Endothelial cell of umbilical vein (primary cell): ENCODE measurements around the gene ACTL10. TPM values are rescaled to one million over a fixed set of nuclear protein-coding genes. Genes with fewer than 3 reads are reported as not detected.

Experiments
- BruUV-seq: library from RNA; stranded (reverse); fragments of 400-500 nt; replicated peaks from 2 replicates; lab custom pipeline; 2021; lab: Mats Ljungman, UMichigan
- CTCF ChIA-PET: fragments of 300-600, 350-600 bp; sonication (Branson Sonifier 250); formaldehyde crosslinking; loops from one replicate; lab custom pipeline; 2021; ENCODE audit warnings: antibody characterized with exemption, inconsistent platforms; lab: Charles Lee
- POLR2A ChIA-PET: fragments of 300-600, 350-600 bp; sonication (Branson Sonifier 250); formaldehyde crosslinking; loops from one replicate; lab custom pipeline; 2021; ENCODE audit warnings: antibody characterized with exemption, inconsistent platforms; lab: Charles Lee
- DNase-seq: peaks from one replicate; pipeline ENCODE4 v3.0.0-alpha.2; 2011; ENCODE audit warnings: low read depth, low spot score
- FAIRE-seq: peaks from 2 replicates; lab custom pipeline; 2011; peaks lifted over from hg19 to GRCh38; lab: Jason Lieb, UNC
- H2AFZ ChIP-seq: 2 replicates; pipeline ENCODE4 v1.6.0; 2012; ENCODE audit warnings: low read depth, low read length, control low read depth, inconsistent platforms
- H3K27ac ChIP-seq: 2 replicates; pipeline ENCODE4 v1.5.1; 2011; ENCODE audit warnings: low read depth, mild to moderate bottlenecking, control low read depth, low read length, moderate library complexity; ENCODE audit not compliant: insufficient read depth
- H3K27me3 ChIP-seq, 2 experiments: 2 replicates each; pipeline versions ENCODE4 v1.6.0 to v1.6.1; 2011; ENCODE audit warnings: low read length in 2 of 2, mixed read lengths in 1 of 2; ENCODE audit not compliant: control insufficient read depth in 2 of 2, insufficient read depth in 2 of 2
- H3K36me3 ChIP-seq, 2 experiments: 2 replicates in 1 of 2; 3 replicates in 1 of 2; pipeline ENCODE4 v1.5.1; 2011; ENCODE audit warnings: low read length in 2 of 2, mild to moderate bottlenecking in 1 of 2, moderate library complexity in 1 of 2; ENCODE audit not compliant: control insufficient read depth in 2 of 2, insufficient read depth in 2 of 2; ENCODE audit errors: extremely low read depth in 1 of 2
- H3K4me1 ChIP-seq: 3 replicates; pipeline ENCODE4 v1.5.1; 2011; ENCODE audit warnings: mild to moderate bottlenecking, low read length; ENCODE audit not compliant: control insufficient read depth, insufficient read depth; ENCODE audit errors: extremely low read depth
- H3K4me2 ChIP-seq: 2 replicates; pipeline ENCODE4 v1.6.1; 2011; ENCODE audit warnings: low read length, control low read depth, mixed read lengths; ENCODE audit not compliant: insufficient read depth
- H3K4me3 ChIP-seq, 3 experiments: fragments of 200-600 bp in 1 of 3; sonication (generic), shearing (Covaris generic) in 1 of 3; replicated peaks in 1 of 3; 2 replicates each; pipeline ENCODE4 v1.5.1; 2011 to 2016; ENCODE audit warnings: control low read depth in 3 of 3, low read length in 3 of 3, mild to moderate bottlenecking in 2 of 3, inconsistent platforms in 1 of 3, low read depth in 1 of 3, moderate library complexity in 1 of 3; ENCODE audit not compliant: insufficient read depth in 1 of 3
- H3K79me2 ChIP-seq: 2 replicates; pipeline ENCODE4 v1.6.0; 2012; ENCODE audit warnings: low read length, inconsistent platforms; ENCODE audit not compliant: control insufficient read depth, insufficient read depth
- H3K9ac ChIP-seq: replicated peaks from 2 replicates; pipeline ENCODE3; 2011; ENCODE audit warnings: low read length, control low read depth; ENCODE audit not compliant: insufficient read depth; ENCODE audit errors: extremely low read depth
- H3K9me1 ChIP-seq: replicated peaks from 3 replicates; pipeline ENCODE4 v1.6.0; 2011; ENCODE audit warnings: mild to moderate bottlenecking, low read length; ENCODE audit not compliant: control insufficient read depth, insufficient read depth; ENCODE audit errors: extremely low read depth
- H3K9me3 ChIP-seq: replicated peaks from 2 replicates; pipeline ENCODE4 v1.5.1; 2012; ENCODE audit warnings: low read length, inconsistent platforms; ENCODE audit not compliant: control insufficient read depth, insufficient read depth
- H4K20me1 ChIP-seq: replicated peaks from 2 replicates; pipeline ENCODE3; 2011; ENCODE audit warnings: mild to moderate bottlenecking, low read length; ENCODE audit not compliant: control insufficient read depth, insufficient read depth; ENCODE audit errors: extremely low read depth
- MYC ChIP-seq: IDR thresholded peaks from one replicate; pipeline ENCODE4 v1.6.1; 2011; ENCODE audit warnings: mild to moderate bottlenecking, low read depth, low read length
- dilution Hi-C: fragments of 300-500 bp; cut with MboI; formaldehyde crosslinking; loops from one replicate; pipeline ENCODE4 v1.15.0; 2019; ENCODE audit warnings: low sequenced_read_pairs; ENCODE audit not compliant: extremely low pct_ligation_motif_present
- intact Hi-C: fragments of 100-400 bp; cut with micrococcal nuclease; formaldehyde crosslinking; loops from one replicate; pipeline ENCODE4 v1.10.0; 2022
- polyA plus RNA-seq, 4 experiments: library from polyadenylated mRNA; depleted of rRNA in 3 of 4; stranded (reverse) in 3 of 4; unstranded in 1 of 4; fragments of >200 nt; gene quantifications; 2 replicates each; pipeline versions ENCODE4 v1.2.1 to v1.2.3, GENCODE V29; 2011 to 2012; ENCODE audit warnings: missing spikeins in 1 of 4
- total RNA-seq: library from RNA; stranded (reverse); gene quantifications from 2 replicates; pipeline ENCODE4 v1.2.3, GENCODE V29; 2021

ACTL10 gene
- total and polyA plus RNA-seq, 2 donors (not counting 3 experiments of a cell fraction or from before 2014, with no cell fraction given): 0.92 to 1.4 TPM

- Histone ChIP-seq H3K9me3 (no peaks in the 10 kb centered on the region), H3K4me3 (no peak overlapping the region), H3K4me2 (no peak overlapping the region), H2AFZ (no peak overlapping the region), H3K9ac (no peak overlapping the region), H3K79me2 (no peaks in the 10 kb centered on the region), H3K9me1 (no peaks in the 10 kb centered on the region), H3K4me1 (no peaks in the 10 kb centered on the region), H4K20me1 (no peaks in the 10 kb centered on the region), H3K36me3 (no peaks in the 10 kb centered on the region), H3K27me3 (no peaks in the 10 kb centered on the region), H3K27ac (no peak overlapping the region)
- FAIRE-seq (no peak), DNase-seq (no peak)
- BruUV-seq: no TSS peak
- ChIA-PET POLR2A (no interaction called here), CTCF (interaction anchor here (1.0 kb wide), 1 partner anchor 9 kb away, joined by 3 read pairs; no protein-coding TSS in a partner anchor)
- TF ChIP-seq MYC: no peak
- intact Hi-C loops: no loop called here
- dilution Hi-C loops: no loop called here
Measured at GRCh38 chr20:33703498-33704137, 36.9 kb downstream of the ACTL10 start.

GRCh38 chr20:33704197-33704924, 37.6 kb downstream of the ACTL10 start:
- Histone ChIP-seq H3K27me3 (no peaks in the 10 kb centered on the region), H3K79me2 (no peaks in the 10 kb centered on the region), H3K36me3 (no peaks in the 10 kb centered on the region), H3K4me1 (no peaks in the 10 kb centered on the region), H3K9me3 (no peaks in the 10 kb centered on the region), H3K9ac (no peak overlapping the region), H3K4me3 (no peak overlapping the region), H3K9me1 (no peaks in the 10 kb centered on the region), H3K27ac (no peak overlapping the region), H4K20me1 (no peaks in the 10 kb centered on the region), H2AFZ (no peak overlapping the region), H3K4me2 (no peak overlapping the region)
- dilution Hi-C loops (no loop called here), intact Hi-C loops (no loop called here)
- POLR2A ChIA-PET: no interaction called here
- TF ChIP-seq MYC: no peak
- BruUV-seq: no TSS peak
- no peak for DNase-seq
- CTCF ChIA-PET: interaction anchor here (0.8 to 1.5 kb wide), 3 partner anchors 10 to 19 kb away, joined by 3 to 4 read pairs (median 4); no protein-coding TSS in a partner anchor
- no peak for FAIRE-seq
